Smooth muscle cell (in vitro differentiated cells): ENCODE measurements around the gene MRRF. TPM values are rescaled to one million over a fixed set of nuclear protein-coding genes. Genes with fewer than 3 reads are reported as not detected.
A peak's percentile ranks its signal among the peaks of the same experiment; 100 is the strongest.

Experiments
- DNase-seq: peaks from one replicate; lab custom pipeline; 2025; ENCODE audit not compliant: unreplicated experiment; lab: John Stamatoyannopoulos, UW
- H2AFZ ChIP-seq: fragments of 200-600 bp; sonication (generic); 2 replicates; pipeline ENCODE4 v1.6.0; 2016; ENCODE audit warnings: antibody characterized with exemption, low read depth, mild to moderate bottlenecking
- H3F3A ChIP-seq: fragments of 200-600 bp; sonication (generic); 2 replicates; pipeline ENCODE4 v1.6.0; 2017; ENCODE audit warnings: antibody characterized with exemption, low read depth
- H3K27ac ChIP-seq: fragments of 200-600 bp; sonication (generic); 2 replicates; pipeline ENCODE4 v1.5.1; 2016; ENCODE audit warnings: low read depth, mild to moderate bottlenecking
- H3K27me3 ChIP-seq: fragments of 200-600 bp; sonication (generic); 2 replicates; pipeline ENCODE4 v1.6.1; 2016; ENCODE audit warnings: low read depth, mild to moderate bottlenecking
- H3K36me3 ChIP-seq: fragments of 200-600 bp; sonication (generic); 2 replicates; pipeline ENCODE4 v1.5.1; 2016; ENCODE audit warnings: low read depth
- H3K4me1 ChIP-seq: fragments of 200-600 bp; sonication (generic); 2 replicates; pipeline ENCODE4 v1.5.1; 2016; ENCODE audit warnings: low read depth
- H3K4me2 ChIP-seq: fragments of 200-600 bp; sonication (generic); 2 replicates; pipeline ENCODE4 v1.6.0; 2016; ENCODE audit warnings: mild to moderate bottlenecking
- H3K4me3 ChIP-seq: fragments of 200-600 bp; sonication (generic); 2 replicates; pipeline ENCODE4 v1.5.1; 2016; ENCODE audit warnings: mild to moderate bottlenecking
- H3K79me2 ChIP-seq: fragments of 200-600 bp; sonication (generic); 2 replicates; pipeline ENCODE4 v1.6.0; 2016; ENCODE audit warnings: low read depth, mild to moderate bottlenecking
- H3K9ac ChIP-seq: fragments of 200-600 bp; sonication (generic); 2 replicates; pipeline ENCODE4 v1.6.0; 2016; ENCODE audit warnings: low read depth
- H3K9me3 ChIP-seq: fragments of 200-600 bp; sonication (generic); replicated peaks from 2 replicates; pipeline ENCODE4 v1.5.1; 2016; ENCODE audit warnings: low read depth
- H4K20me1 ChIP-seq: fragments of 200-600 bp; sonication (generic); 2 replicates; pipeline ENCODE4 v1.6.0; 2016; ENCODE audit warnings: low read depth
- WGBS: methylation state at CpG from one replicate; pipeline ENCODE4 v1.1.7; 2016; ENCODE audit warnings: low lambda C conversion rate; 5-methylcytosine and 5-hydroxymethylcytosine counted together
- polyA plus RNA-seq: library from polyadenylated mRNA; unstranded; fragments of >200 nt; fragmentation: Nextera tagmentation; extraction: Ambion mirVana; gene quantifications from 2 replicates; pipeline ENCODE4 v1.2.1, GENCODE V29; 2016
- total RNA-seq: library from RNA; depleted of rRNA; stranded (reverse); fragments of >200 nt; gene quantifications from 2 replicates; pipeline ENCODE4 v1.2.3, GENCODE V29; 2014
- TF ChIP-seq, protein P1 (sequence below): fragments of 200-600 bp; sonication (generic); IDR thresholded peaks from 2 replicates; pipeline ENCODE4 v1.5.1; 2017; ENCODE audit warnings: borderline replicate concordance, mild to moderate bottlenecking, antibody characterized with exemption; ENCODE audit not compliant: insufficient read depth, poor library complexity, severe bottlenecking

MRRF gene
- total and polyA plus RNA-seq, 2 experiments from 2014 or later: 8.4 to 28.1 TPM

DNA sequence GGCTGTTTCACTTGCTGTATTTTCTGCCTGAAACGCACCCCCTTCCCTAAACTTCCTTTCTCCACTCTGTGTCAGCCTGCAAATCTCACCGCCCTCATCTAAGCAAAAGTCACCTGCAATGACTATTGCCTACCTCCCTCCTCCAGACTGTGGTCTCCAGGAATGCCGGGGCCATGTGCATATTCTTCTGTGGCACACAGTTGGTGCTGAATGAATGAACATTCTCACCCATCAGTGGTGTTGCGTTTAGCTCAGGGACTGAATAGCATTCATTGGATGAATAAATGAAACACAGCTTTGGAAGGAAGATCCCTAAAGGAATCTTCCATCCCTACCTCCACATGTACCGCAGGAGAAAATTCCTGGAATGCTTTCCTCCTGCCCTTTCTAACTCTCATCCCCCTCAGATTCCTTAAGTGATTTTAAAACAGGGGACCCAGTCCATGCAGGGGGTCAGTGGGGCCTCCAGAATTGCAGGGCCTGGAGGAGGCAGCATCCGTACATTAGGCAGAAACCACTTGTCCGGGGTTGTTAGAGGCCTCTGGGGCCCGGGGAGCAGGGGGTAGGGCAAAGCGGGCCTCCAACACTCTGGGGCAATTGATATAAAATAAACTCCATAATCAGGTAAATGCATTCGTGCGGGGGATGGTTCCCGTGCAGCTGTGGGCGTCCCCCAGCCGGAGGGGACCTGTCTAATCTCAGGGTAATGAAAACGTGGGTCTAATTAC is 77.8 kb downstream of the MRRF start:
- no peak overlapping the region for H3K4me3 ChIP-seq
- no peaks in the 10 kb centered on the region for H3K79me2 ChIP-seq
- H3K27ac ChIP-seq: no peak overlapping the region
- TF ChIP-seq, protein P1, sequence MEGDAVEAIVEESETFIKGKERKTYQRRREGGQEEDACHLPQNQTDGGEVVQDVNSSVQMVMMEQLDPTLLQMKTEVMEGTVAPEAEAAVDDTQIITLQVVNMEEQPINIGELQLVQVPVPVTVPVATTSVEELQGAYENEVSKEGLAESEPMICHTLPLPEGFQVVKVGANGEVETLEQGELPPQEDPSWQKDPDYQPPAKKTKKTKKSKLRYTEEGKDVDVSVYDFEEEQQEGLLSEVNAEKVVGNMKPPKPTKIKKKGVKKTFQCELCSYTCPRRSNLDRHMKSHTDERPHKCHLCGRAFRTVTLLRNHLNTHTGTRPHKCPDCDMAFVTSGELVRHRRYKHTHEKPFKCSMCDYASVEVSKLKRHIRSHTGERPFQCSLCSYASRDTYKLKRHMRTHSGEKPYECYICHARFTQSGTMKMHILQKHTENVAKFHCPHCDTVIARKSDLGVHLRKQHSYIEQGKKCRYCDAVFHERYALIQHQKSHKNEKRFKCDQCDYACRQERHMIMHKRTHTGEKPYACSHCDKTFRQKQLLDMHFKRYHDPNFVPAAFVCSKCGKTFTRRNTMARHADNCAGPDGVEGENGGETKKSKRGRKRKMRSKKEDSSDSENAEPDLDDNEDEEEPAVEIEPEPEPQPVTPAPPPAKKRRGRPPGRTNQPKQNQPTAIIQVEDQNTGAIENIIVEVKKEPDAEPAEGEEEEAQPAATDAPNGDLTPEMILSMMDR: no peak
- no peak for DNase-seq
- no peaks in the 10 kb centered on the region for H3K36me3 ChIP-seq
- H3F3A ChIP-seq: no peaks in the 10 kb centered on the region
- H3K9ac ChIP-seq: no peak overlapping the region
- H3K4me2 ChIP-seq: no peak overlapping the region
- WGBS: 74% methylated on average over 15 of the region's 15 CpGs
- peaks cover 12% of the 10 kb centered on the region for H3K4me1 ChIP-seq
- H4K20me1 ChIP-seq: no peaks in the 10 kb centered on the region
- H3K9me3 ChIP-seq: no peaks in the 10 kb centered on the region
- peaks cover 19% of the 10 kb centered on the region for H3K27me3 ChIP-seq
- H2AFZ ChIP-seq: no peak overlapping the region

DNA sequence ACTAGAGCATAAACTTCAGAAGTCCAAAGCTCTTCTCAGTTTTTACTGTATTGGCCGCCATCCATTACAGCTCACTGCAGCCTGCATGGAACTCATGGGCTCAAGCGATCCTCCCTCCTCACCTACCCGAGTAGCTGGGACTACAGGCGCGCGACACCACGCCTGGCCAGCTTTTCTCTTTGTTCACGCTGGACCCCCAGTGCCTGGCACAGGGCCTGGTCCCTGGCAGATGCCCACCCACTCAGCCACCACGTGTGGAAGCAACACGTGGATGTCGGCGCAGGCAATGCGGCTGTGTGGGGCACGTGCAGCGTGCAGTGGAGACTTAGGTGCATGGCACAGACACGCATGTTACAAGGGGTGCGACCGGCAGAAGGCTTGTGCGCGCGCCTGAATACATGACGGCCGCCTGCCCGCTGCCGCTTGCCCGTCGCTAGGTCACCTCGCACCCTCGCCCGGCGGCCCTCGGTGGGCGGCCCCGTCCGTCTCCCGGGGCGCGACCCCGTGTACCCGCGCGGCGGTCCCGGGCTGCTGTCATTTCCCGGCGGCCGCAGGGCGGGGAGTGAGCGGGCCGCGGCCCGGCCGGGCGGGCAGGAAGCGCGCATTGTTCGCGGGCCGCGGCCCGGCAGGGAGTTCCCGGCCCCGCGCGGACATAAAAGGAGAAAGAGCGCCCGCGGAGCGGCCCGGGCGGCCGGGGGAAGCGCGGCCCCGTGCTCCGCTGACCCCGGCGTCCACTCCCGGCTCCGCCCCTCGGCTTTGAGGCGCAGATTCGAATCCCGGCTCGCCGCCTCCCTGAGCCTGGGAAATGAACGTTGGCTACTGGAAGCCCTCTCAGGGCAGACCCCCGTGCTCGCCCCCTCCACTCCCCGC is 82.0 kb downstream of the MRRF start:
- TF ChIP-seq, protein P1: no peak
- peaks cover 12% of the 10 kb centered on the region for H3K4me1 ChIP-seq
- H3K9ac ChIP-seq: no peak overlapping the region
- no peak overlapping the region for H3K27ac ChIP-seq
- H3F3A ChIP-seq: no peaks in the 10 kb centered on the region
- H2AFZ ChIP-seq: peak overlapping the region; percentile 96
- no peaks in the 10 kb centered on the region for H3K36me3 ChIP-seq
- H4K20me1 ChIP-seq: no peaks in the 10 kb centered on the region
- H3K4me2 ChIP-seq: peak overlapping the region; percentile 94
- no peaks in the 10 kb centered on the region for H3K79me2 ChIP-seq
- peaks cover 22% of the 10 kb centered on the region for H3K27me3 ChIP-seq
- no peaks in the 10 kb centered on the region for H3K9me3 ChIP-seq
- 1% methylated on average over 86 of the region's 90 CpGs for WGBS
- DNase-seq: no peak
- H3K4me3 ChIP-seq: peak overlapping the region; percentile 63

DNA sequence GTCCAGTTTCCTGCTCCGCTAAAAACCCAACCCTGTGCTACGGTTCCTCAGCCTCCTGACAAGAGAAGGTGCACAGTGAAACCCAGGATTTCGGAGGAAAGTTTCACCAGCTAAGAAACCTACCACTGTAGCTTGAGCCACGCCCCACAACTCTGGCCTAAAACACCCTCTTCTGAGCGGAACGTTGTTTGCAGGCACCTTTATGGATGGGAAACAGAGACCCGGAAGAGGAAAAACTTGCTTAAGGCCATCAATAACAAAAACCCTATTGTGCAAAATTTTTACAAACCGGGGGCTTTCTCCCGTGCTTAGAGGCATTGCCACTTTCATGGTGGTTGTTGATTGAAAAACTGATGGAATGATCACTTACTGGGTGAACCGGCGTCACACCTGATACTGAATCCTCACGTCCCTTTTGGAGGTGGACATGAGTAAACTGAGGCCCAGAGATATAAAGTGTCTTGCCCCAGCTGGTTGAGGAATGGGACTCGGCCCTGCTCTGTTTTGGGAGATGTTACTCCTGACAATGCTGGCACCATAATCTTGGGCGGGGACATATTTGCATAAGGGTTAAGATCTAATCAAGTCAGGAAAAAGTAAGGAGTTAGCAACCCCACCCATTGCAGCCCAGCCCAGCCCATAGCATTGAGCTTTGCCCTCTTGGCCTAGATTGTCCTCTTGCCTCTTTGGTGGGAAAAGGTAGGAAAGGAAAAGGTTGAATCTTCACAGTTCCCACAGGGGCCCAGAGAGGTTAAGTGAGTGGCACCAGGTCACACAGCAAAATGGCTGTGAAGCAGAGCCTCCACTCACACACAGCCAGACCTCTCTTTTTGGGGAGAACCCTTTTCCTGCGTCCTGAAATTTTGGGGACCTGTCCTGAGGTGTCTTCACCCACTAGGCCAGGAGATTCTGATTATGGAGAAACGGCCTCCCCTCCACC is 82.9 kb downstream of the MRRF start:
- Histone ChIP-seq H3K4me3 (peak overlapping the region; percentile 63), H3K79me2 (no peaks in the 10 kb centered on the region), H3K36me3 (no peaks in the 10 kb centered on the region), H3K27me3 (peaks cover 22% of the 10 kb centered on the region), H3K9me3 (no peaks in the 10 kb centered on the region), H3F3A (no peaks in the 10 kb centered on the region), H3K9ac (no peak overlapping the region), H3K4me1 (peaks cover 4% of the 10 kb centered on the region), H3K27ac (no peak overlapping the region), H3K4me2 (peak overlapping the region; percentile 94), H4K20me1 (no peaks in the 10 kb centered on the region), H2AFZ (peak overlapping the region; percentile 96)
- DNase-seq: no peak
- TF ChIP-seq, protein P1: no peak
- WGBS: 44% methylated on average over 16 of the region's 16 CpGs
